CD4-positive, alpha-beta T cell treated with Interleukin-12 subunit alpha and Interleukin-12 subunit beta, for 1 hour (primary cell): ENCODE results near the gene MRPL2.

ENCODE experiments used
- DNase-seq: peaks from one replicate; pipeline ENCODE4 v3.0.0-alpha.2; 2020

The MRPL2 gene

DNA sequence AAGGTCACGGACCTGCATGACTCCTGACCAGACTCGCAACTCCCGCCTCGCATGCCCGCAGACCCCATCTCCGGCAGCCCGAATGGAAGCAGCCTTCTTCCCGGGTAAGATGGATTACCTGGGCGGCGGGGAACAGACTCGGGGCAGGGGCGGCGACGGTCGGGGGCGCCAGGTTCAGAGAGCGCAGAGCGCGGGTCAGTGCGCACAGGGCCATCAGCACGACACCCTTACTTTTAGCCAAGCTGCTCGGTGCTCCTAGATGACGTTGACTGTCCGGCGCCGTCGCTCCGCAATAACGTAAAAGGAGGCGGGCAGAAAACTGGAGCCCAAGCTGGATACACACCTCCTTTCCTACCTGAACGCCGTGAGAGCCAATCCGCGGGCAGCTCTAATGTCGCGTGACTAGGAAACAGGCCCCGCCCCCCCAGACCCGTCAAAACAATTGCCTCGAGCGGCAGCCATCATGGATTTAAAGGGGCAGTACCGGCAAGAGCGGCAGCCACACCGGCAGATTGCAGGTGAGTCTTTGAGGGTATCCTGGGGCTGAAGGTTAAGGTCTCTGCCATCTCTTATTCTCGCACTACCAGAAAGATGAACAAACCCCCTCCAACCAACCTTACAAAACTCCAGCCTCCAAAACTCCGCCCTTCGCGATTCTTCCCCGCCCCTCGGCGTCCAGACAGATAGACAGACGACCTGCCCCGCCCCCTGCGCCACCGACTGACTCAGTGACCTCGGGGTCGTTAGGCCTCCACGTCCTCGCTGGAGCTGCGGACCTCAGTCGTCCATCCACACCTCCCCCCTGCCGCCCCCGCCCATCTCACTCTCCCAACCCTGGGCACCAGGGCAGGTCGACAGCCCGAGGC is at the start of gene MRPL2, which contains the start of gene KLC4:
MRPL2 (minus strand) TSS at position 267 of the 866 bp plus-strand sequence; CDS start at position 214, 53 bp downstream.
KLC4 (plus strand) TSS at position 464 of the 866 bp plus-strand sequence. CDS start 1,705 bp downstream, outside the sequence.
- peak; percentile 98 for DNase-seq

GRCh38 chr6:43107344-43108062 is 48.3 kb upstream of the MRPL2 start:
- DNase-seq, result no peak

DNA sequence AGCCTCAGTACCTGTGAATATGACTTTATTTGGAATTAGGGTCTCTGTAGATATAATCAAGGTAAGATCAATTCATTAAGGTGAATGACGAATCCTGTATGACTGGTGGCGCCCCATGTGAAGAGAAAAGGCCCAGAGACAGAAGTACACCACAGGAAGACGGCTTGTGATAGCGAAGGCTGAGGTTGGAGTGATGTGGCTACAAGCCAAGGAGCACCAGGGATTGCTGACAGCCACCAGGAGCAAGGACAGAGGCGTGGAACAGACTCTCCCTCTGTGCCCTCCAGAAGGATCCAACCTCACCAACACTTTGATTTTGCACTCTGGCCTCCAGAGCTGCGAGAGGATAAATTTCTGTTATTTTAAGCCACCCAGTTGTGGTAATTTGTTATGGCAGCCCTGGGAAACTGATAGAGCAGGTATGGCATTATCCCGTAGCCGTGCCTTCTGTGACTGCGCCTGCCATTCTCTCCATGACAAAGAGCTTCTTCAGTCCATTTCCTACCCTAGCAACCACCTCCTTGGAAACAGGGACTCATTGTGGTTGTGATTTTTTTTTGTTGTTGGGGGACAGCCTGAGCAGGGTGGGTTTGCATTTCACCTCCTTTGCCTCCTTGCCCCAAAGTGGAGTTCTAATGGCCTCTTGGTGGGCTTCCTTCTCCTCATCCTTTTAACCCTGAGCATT is 46.4 kb upstream of the MRPL2 start:
- no peak for DNase-seq

DNA sequence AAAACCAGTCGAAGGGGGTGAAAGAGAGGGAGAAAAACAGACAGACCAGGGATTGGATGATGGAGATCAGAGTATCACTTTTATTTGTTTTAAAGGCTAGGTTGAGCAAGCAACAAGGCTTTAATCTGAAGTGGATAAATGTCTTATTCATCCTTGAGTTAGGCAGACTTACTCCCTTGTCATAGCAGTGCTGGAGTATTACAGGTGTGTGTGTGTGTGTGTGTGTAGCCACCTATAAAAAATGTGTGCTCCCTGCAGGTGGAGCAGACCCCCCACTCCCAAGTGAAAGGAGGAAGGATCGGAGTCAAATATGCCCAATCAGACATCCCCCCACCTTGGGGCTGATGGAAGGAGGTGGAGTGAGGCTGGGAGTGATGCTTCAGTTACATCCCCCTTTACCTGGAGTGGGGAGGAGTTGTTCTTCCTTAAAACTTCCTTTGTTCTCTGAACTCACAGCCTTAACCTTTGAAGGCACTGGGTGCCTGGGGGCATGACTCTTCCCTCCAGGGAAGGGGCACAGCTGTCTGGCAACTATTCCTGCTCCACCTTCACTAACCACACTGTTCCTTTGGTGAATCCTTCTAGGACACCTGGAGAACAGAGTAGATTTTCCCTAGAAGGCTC is 44.1 kb upstream of the MRPL2 start:
- DNase-seq, result no peak

DNA sequence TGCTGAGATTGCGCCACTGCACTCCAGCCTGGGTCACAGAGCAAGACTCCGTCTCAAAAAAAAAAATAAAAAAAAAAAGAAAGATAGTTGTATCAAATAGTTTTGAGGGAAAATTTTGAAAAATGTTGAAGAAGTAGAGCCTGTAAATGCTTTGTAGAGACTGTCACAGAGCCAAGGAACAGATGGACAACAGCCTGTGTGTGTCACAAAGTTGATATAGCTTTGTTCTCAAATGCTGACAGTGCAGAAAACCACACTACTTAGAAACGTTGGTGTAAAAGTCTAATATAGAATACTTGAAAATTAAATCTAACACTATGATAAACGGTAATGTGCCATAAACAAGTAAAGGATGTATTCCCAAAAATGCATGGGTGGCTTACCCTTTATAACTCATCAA is 42.3 kb upstream of the MRPL2 start:
- no peak for DNase-seq

- no peak for DNase-seq
Measured at GRCh38 chr6:43097502-43097901, 38.3 kb upstream of the MRPL2 start.

DNA sequence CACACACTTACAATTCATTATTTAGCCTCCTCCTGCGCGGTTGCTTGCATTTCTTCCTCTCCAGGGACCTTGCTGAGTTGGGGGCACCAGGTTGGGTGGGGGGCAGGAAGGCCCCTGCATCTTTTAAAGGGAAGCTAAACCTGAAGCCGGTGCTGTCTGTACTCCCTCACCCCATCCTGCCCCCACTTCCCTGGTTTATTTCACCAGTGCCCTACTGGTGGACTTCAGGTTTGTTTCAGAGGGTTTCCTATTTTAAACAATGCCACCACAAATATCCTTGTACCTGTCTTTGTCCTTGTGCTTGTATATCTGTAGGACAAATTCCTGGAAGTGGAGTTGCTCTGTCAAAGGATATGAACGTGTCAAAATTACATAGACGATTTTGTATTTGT is 37.9 kb upstream of the MRPL2 start:
- DNase-seq, result no peak

DNA sequence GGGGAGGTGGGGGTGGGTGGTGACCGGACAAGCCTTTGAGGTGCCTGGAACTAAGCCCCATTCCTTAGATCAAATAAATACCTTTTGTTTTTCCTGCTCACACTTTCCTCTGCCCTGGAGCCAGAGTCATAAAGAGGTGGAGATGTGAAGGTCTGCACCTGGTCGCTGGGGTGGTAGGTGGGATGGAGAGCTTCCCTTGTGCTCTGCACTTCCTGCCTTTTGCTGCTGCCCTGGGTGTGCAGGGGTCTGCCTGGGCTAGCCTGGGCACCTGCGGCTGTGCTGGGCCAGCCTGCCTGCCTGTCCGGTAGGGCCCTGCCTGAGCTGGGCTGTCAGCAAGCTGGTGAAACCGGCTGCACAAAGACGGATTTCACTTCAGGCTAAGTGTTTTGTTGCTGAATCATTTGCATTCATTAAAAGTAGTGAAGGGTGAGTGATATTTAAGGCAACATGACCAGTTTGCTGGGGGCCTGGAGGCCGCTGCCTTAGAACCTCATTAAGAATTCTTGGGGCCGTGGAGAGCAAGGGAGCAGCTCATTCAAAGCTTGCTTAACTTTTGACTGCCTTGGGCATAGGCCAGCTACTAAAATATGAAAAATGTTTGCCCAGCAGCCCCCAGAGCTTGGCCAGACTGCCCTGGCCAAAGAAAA is 37.3 kb upstream of the MRPL2 start:
- no peak for DNase-seq

GRCh38 chr6:43095939-43096338 is 36.7 kb upstream of the MRPL2 start:
- DNase-seq, result no peak

DNA sequence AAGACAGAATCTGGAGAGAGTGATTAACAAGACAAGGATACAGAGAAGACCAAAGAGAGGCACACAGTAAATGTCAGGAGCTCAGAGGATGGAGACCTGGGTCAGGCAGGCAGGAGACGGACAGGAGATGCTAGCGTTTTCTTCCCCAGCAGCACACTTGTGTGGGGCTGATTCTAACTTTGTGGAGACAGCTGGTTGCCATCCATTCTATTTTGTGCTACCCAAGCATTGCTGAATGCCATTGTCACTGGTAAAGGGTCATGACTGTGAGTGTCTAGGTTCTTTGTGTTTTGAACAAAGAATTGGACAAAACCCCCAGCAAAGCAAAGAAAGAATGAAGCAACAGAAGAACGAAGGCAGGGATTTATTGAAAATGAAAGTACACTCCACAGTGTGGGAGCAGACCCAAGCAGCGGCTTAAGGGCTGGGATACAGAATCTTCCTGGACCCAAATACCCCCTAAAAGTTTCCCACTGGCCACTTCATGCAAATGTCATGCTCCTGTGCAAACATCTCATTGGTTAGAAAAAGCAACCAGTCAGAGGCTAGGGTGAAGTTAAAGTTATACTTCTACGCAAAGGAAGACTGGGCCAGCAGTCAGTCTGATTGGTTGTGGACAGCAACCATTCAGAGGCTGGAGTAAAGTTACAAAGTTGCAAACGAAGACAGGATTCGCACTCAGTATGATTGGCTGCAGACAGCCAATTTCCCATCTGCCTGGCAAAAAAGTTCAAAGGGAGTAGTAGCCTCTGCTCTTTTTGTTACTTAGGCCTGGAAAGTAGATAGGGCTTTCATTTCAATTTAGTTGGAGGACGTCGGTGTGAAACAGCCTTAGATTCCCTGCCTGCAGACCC is 34.4 kb upstream of the MRPL2 start:
- DNase-seq, result peak; percentile 15

DNA sequence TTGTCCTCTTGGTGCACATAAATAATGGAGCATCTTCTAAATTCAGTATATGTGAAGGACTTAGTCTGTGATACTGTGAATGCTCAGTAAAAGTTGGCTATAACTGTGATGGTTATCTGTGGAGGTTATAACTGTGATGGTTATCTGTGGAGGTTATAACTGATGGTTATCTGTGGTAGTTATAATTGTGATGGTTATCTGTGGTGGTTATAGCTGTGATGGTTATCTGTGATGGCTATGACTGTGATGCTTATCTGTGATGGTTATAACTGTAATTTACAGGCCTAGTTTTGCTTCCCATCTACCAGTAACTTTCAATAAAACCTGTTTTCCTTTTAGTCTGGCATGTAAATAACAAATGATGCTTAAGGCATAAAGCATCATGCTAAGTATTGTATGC is 33.4 kb upstream of the MRPL2 start:
- DNase-seq, result no peak

GRCh38 chr6:43091436-43091991 is 32.3 kb upstream of the MRPL2 start:
- DNase-seq, result no peak

- no peak for DNase-seq
Measured at GRCh38 chr6:43091020-43091419, 31.8 kb upstream of the MRPL2 start.

DNA sequence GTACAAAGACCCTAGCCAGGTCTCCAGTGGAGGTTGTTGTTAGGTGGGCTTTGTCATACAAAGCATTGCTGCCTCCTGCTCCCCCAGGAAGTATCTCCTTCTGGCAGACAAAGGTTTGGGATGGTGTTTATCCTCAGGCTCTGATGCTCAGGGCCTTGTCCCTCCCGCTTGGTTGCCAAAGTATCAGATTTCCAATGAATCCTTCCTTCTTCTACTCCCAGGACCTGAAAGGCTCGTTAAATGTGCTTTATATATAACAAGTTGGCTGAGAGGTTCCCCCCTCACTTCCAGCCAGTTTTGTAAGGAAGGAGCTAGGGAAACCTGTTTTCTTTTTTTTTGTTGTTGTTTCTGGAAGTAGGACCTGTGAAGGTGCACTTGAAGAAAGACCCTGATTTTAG is 31.3 kb upstream of the MRPL2 start:
- no peak for DNase-seq

DNA sequence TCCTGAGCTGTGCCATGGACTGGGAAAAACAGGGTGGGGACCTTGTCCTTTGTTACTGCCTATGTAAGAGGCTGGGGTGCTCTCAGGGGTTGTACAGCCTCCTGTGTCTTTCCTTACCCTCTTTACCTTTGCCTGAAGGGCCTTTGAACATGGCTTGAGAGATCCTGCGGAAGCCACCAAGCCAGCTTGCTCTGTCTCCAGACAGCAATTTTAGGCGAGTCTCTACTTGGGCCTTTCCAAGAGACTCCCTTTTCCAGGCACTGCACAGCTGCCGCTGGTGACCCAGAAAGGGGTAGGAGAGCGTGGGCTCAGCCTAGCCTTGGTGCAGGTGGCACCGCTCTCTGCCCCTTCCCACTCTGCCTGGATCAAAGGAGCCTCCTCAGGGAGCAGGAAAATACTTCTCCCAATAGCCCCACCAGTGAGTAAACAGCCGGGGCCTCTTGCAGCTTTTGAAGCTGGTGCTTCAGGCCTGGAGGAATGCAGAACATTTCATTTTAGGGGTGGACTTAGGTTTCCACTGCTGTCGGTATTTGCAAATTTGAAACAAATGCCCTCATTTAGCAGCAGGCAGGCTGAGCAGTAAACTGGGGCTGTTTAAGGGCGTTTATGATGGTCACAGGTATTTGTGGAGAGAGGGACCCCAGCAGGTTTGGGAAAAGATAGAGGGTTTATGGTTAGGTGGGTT is 30.8 kb upstream of the MRPL2 start:
- no peak for DNase-seq

GRCh38 chr6:43089467-43089866 is 30.2 kb upstream of the MRPL2 start:
- no peak for DNase-seq

GRCh38 chr6:43088654-43089056 is 29.4 kb upstream of the MRPL2 start:
- DNase-seq, result no peak

GRCh38 chr6:43086022-43086658 is 26.9 kb upstream of the MRPL2 start:
- DNase-seq, result no peak

DNA sequence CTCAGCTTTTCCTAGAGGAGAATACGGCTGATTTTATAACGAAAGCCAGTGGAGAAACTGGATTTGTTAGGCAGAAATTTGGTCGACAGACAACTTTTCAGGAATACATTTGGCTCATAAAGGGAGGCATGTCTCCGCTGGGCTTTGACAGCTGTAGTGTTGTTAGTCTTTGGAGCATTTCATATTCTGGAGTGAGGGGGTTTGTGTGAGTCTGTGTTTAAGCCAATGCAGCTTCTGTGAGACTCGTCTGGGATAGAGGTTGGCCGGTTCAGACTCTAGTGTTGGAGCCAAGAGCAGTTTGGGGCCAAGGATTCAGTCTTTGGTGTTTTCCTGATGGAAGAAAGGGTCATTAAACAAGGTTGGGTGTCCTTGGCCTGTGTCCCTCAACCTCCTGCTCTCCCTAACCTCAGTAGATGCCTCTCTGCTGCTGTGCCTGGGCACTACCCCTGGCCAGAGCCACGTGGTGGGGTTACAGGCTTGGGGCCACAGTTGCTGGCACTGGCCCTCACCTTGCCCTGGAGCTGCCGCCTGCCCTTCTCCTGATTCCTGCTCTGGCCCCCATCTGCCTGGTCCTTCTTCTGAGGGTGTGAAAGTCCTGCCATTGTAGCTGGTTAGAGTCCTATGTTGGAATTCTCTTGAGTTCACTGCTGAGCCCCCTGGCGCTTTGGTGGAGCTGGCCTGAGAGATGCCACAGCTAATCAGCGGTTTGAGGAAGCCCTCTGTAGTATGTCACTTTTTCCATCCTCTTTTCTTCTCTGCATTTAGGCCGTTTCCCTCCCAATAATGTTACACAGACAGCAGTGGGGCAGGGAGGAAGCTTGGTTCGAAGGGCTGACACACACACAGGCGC is 23.8 kb upstream of the MRPL2 start:
- no peak for DNase-seq
